AG10803 (cell line): ENCODE data around the gene FOXD3.

Source experiments
- DNase-seq: peaks from one replicate; pipeline ENCODE4 v3.0.0; 2010; ENCODE audit warnings: low read depth
- H3K4me3 ChIP-seq: 2 replicates; pipeline ENCODE4 v1.5.1; 2011; ENCODE audit warnings: mild to moderate bottlenecking, low read length, control low read depth
- TF ChIP-seq, protein P1 (sequence below): conservative IDR thresholded peaks from 2 replicates; pipeline ENCODE4 v1.5.1; 2011; ENCODE audit warnings: mild to moderate bottlenecking, low read length, control low read depth, inconsistent platforms

The FOXD3 gene

DNA sequence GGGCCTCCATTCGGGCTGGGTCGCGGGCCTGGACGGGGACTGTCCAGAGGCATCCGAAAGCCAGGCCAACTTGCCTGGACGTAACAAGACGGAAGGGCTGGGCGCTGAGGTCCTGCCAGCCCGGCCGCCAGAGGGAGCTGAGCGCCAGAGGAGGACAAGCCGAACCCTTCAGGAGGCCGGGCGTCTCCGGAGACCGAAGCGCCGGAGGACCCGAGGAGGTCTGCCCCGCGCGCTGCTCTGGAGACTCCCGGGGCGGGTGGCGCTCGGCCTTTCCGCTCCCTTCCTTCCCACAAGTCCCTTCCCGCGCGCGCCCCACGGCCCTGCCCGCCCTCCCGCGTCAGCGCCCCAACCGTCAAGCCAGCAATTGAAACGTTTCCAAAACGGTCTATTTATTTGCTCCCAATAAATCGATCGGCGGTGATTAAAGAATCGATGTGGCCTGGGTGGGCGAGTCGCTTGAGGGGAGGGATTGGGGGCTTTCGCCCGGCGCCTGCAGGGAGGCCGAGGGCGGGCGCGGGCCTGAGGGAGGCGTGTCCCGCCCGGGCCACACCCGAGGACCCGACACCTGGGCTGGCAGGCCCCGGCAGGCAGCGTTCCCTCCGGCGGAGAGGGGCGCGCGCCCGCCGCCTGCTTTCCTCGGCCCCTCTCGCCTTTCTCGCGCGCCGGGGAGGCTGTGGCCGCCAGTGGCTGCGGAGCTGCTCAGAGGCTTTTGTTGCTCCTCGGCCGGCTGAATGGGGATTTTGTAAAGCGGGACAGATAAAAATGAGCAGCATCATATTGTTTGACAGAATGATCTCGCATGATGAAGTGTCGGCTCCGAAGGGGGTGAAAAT lies 5.2 kb upstream of the FOXD3 start:
- H3K4me3 ChIP-seq = peak overlapping the region; percentile 41
- TF ChIP-seq, protein P1, sequence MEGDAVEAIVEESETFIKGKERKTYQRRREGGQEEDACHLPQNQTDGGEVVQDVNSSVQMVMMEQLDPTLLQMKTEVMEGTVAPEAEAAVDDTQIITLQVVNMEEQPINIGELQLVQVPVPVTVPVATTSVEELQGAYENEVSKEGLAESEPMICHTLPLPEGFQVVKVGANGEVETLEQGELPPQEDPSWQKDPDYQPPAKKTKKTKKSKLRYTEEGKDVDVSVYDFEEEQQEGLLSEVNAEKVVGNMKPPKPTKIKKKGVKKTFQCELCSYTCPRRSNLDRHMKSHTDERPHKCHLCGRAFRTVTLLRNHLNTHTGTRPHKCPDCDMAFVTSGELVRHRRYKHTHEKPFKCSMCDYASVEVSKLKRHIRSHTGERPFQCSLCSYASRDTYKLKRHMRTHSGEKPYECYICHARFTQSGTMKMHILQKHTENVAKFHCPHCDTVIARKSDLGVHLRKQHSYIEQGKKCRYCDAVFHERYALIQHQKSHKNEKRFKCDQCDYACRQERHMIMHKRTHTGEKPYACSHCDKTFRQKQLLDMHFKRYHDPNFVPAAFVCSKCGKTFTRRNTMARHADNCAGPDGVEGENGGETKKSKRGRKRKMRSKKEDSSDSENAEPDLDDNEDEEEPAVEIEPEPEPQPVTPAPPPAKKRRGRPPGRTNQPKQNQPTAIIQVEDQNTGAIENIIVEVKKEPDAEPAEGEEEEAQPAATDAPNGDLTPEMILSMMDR = peak; percentile 47
- DNase-seq = peak; percentile 63

DNA sequence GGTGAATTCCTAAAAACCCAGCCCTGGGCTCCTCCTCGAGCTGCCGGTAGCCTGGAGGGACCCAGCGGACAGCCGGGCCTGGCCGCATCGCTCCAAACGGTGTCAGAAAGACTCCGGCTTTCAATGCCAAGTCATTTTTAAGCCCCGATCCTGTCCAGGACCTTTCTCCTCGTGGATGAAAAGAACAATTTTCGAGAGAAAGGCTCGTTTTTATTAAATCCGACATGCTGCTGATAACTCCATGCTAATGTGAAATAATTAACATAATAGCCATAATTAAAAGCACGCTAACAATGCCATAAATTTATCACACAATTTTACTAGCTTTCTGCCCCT lies 4.6 kb upstream of the FOXD3 start:
- TF ChIP-seq, protein P1 = no peak
- DNase-seq = no peak
- H3K4me3 ChIP-seq = peak overlapping the region; percentile 1; the same call in 1 of the 2 replicates

DNA sequence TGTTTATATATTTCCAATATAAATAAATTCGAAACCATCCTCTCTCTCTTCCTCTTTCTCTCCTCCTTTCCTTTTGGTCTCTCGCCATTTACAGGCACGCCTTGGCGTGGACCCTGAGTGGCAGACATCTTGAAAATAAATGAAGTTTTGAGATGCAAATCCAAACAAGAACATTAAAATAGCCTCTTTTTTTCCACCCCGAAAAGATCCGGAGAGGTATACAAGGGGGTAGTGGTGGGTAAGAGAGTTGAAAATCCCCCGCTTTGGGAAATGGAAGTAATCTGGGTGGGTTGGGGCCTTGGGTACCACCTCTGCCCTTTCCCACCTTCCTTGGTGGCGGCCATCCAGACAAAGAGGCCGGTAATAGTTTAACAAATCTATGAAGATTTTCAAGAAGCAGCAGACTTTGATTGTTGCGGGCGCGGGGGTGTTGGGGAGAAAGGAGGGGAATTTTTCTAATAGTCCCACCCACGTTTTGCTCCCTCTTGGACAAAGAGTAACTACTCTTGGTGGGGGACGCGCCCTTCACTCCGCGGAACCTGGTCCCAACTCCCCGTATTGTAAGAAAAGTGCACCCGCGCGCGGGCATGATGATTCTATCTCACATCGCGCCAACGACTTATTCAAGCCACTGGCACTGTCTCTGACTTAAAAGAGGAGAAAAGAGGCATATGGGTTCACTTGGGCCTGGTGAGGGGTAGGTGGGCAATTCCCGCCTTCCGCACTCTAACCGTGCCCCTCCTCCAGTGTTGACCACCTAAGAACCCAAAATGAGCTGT lies 4.0 kb upstream of the FOXD3 start:
- no peak for DNase-seq
- H3K4me3 ChIP-seq = no peak overlapping the region
- TF ChIP-seq, protein P1 = no peak

DNA sequence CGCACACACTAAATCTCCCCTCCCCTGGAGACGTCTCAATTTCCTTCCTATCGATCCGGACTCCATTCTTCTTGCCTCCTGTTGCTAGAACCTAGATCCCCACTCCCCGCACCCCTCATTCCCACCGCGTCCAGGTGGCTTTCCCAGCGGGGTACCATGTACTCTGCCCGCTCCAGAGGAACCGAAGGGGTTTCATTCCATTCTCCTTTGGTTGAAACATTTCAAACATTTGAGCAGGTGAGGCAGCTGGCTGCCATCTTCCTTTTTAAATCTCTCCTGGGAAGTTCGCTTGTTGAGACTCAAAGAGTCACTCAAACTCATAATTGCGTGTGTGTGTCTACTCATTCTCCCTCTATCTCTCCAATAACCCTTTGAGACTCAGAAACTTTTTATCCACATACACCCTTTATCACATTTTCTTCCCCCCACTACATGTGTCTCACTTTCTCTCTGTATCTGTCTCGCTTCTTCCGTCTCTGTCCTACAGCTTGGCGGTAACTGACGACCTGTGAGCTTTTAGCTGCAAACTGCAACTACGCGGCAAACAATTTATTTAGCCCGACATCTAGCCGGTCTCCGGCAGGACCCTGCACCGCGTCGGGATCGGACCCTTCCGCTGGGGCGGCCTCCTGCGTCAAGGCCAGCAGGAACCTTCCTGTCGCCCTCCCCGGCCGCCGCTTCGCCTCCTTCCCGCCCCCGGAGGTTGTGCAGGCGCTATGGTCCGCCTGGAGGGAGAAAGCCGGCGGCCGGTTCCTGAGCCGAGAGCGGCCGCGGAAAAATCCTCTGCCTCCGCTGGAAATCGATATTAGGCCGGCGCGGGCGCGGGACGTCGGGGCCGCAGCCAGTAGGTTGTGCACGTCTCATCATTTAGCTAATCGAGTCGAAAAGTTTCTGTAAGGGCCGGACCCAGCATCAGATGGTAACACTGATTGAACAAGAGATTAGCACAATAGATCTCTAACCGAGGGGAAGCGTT lies 3.0 kb upstream of the FOXD3 start:
- no peak overlapping the region for H3K4me3 ChIP-seq
- TF ChIP-seq, protein P1 = no peak
- DNase-seq = no peak

DNA sequence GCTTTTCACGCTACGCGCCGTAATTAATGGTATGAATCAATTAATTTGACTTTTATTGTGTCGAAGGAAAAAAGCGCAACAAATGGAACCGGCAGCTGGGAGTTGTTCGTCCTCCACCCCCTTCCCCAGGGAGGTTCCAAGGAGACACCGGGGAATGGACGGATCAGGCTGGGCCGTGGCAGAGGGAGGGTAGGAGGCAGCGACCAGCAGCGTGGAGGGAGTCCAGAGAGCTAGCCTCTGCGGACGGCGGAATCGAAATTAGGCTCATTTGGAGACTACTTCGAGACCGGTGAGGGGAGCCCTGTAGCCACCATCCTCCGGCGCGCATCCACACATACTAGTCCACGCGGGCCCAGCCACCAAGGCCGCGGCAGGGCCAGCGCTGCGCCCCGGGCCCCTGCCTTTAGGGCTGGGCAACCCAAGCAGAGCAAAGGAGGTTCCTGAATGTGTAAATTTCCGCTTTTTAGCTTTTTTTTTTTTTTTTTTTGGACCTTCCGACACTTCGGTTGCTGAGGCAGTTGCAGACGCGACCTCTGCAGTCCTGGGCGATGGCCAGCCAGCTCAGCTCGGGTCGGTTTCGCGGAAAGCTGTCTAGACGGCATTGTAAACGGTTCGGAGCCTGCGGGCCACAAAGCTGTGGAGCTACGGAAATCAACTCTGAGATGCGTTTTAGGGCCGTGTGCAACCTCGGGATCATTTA lies 2.2 kb upstream of the FOXD3 start:
- H3K4me3 ChIP-seq = no peak overlapping the region
- no peak for DNase-seq
- TF ChIP-seq, protein P1 = no peak

DNA sequence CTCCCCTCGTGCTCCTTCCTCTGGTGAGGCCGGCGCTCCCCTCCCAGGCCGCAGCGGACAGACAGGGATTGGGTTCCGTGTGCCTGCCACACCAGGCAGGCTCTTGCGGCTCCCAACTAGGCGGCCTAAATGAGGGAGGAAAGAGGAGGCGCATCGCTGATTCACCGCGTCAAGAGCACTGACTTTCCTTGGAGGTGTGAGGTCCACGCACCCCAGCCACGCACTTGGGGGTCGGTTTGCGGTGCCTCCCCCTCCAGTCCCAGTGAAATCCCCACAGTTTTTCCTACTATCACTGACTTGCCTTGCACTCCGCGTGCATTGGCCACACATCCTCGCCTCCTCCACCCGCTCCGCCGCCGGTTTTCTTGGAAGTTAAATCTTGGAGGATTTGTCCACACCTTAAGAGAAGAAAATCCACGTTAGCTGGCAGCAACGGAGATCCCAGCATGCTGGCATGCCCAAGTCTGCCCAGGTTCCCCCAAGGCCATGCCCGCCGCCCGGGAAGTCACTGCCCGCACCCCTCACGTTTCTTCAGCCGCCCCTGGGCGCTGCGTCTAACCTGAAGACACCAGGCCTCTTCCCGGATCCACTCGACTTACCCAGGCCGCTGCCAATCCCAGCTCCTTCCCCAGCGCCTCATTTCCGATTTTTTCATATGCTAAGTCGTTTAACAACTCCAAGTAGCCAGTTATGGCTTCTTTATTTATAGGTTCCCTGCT lies 1.1 kb upstream of the FOXD3 start:
- TF ChIP-seq, protein P1 = no peak
- no peak for DNase-seq
- no peak overlapping the region for H3K4me3 ChIP-seq
